Measurements from ENCODE around the gene S100A3.
A peak's percentile ranks its signal among the peaks of the same experiment; 100 is the strongest.
"Not testable (repeated sequence)": the region's sequence is repeated elsewhere in the genome, so short reads cannot be mapped to it uniquely, and the experiment has no call there.

The S100A3 gene

DNA sequence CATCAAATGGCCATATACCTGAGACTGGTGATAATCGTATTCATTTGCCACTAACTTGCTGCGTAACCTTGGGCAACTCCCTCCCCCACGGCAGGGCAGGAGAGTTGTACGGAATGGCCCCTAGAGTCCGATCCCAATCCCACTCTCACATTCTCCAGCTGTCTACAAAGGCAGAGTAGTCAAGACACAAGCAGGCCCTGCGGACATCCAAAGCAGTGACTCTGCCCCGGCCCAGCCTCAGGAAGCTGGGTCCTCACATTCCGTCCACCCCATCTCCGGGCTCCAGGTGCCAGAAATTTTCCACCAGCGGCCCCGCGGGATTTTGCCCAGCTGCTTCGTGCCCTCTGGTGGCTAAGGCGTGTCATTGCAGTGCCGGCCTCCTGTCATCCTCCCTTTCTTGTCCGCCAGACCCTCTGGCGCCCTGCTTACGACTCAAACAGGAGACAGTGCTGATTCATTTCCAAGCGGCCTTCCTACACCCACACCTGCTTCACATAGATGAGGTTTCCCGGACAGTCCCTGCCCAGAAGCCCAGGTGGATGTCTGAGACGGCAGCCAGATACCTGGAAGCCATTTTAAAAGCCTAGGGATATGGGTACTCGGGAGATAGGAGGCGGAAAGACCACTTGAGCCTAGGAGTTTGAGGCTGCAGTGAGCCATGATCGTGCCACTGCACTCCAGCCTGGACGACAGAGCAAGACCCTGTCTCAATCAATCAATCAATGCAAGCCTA lies 19.5 kb upstream of the S100A3 start:
- DNase-seq (ENCODE audit: low read depth) = peak; percentile 82
- H3K4me3 ChIP-seq (ENCODE audit: low read depth, low read length) = no peak overlapping the region
- TF ChIP-seq, protein P1, sequence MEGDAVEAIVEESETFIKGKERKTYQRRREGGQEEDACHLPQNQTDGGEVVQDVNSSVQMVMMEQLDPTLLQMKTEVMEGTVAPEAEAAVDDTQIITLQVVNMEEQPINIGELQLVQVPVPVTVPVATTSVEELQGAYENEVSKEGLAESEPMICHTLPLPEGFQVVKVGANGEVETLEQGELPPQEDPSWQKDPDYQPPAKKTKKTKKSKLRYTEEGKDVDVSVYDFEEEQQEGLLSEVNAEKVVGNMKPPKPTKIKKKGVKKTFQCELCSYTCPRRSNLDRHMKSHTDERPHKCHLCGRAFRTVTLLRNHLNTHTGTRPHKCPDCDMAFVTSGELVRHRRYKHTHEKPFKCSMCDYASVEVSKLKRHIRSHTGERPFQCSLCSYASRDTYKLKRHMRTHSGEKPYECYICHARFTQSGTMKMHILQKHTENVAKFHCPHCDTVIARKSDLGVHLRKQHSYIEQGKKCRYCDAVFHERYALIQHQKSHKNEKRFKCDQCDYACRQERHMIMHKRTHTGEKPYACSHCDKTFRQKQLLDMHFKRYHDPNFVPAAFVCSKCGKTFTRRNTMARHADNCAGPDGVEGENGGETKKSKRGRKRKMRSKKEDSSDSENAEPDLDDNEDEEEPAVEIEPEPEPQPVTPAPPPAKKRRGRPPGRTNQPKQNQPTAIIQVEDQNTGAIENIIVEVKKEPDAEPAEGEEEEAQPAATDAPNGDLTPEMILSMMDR (IDR thresholded peaks at IDR 0.05; ENCODE audit: insufficient read depth, low read depth, low read length, missing control alignments) = peak; percentile 97

- H3K4me3 ChIP-seq (ENCODE audit: low read depth, low read length) = no peak overlapping the region
- DNase-seq (ENCODE audit: low read depth) = no peak
- TF ChIP-seq, protein P1 (IDR thresholded peaks at IDR 0.05; ENCODE audit: insufficient read depth, low read depth, low read length, missing control alignments) = no peak
Observed at GRCh38 chr1:153567621-153568366, 18.7 kb upstream of the S100A3 start.

DNA sequence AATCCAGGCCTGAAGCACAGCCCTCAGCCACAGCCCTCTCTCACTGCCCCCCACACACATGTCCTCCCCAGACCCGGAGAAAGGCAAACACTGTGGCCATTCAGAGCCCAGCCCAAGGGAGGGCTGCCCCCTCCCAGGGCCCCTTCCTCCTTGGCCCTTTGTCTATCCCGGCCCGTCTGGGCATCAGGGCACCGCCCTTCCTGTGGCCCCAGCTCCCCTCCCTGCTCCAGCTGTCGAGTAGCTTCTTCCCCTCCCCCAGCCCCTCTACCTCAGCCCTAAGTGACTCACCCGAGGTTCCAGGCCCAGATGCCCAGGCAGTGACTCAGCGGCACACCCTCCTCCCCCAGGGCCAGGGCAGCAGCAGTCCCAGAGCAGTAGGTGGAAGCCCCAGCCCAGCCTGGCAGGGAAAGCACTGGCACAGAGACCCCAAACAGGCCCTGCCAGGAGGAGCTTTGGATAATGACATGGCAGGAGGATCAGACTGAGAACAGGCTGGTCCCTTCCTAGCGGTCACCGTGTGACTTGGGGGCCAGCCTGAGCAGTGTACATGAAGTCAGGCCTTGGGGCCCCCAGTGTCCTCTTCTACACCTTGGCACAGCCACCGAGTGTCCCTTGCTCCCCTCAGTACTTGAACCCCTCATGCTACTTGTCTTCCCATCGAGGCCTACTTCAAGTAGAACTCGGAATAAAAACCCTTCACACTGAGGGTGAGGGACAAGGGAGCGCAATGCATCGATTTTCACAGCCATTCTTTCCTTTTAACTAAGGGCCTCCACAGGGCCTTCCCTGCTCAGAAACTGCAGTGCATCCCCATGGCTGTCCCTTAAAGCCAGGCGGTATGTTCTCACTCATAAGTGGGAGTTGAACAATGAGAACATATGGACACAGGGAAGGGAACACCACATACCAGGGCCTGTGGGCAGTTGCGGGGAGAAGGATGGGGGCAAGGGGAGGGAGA lies 17.6 kb upstream of the S100A3 start:
- TF ChIP-seq, protein P1 (IDR thresholded peaks at IDR 0.05; ENCODE audit: insufficient read depth, low read depth, low read length, missing control alignments) = no peak
- peak; percentile 71 for DNase-seq (ENCODE audit: low read depth)
- no peak overlapping the region for H3K4me3 ChIP-seq (ENCODE audit: low read depth, low read length)

DNA sequence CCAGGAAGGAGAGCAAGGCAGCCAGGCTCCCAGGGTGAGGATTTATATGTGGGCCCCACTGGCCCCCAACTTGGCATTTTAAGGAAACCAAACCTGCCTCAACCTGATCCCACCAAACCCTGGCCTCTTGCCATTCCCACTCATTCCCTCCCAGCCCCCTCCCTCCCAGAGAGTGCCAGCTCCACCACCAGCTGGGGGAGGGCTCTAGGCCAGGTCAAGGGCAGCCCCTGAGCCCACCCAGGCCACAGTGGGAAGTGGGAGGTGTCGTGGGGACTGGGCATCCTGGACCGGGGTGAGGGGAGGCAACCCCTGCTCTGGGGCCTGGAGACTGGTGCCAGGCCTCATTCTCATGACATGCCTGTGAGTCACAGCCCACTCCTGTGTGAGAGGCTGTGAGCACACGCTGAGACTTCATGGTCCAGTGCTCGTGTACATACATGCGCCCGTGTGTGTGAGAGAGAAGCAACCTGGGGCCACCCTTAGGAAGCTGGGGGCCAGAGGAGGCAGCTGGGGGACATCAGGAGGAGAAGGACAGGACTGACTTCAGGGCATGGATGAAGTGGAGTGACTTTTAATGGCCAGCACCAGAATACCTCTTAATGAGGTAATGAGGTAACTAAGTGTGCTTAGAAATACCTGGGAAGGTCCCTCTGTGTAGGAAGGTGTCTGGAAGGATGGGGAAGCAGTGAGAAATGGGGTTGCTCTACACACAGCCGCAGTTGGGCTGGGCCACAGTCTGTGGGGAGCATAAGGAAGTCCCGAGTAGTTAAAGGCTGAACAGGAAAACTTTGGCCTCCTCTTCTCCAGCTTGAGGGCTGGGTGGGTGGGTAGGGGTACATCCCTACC lies 16.7 kb upstream of the S100A3 start, which contains the start of gene S100A2:
S100A2 (minus strand) TSS at position 316 of the 846 bp plus-strand sequence. CDS start 1,967 bp downstream, outside the sequence.
- no peak within 1 kb of the TSS for H3K4me3 ChIP-seq (ENCODE audit: low read depth, low read length)
- TF ChIP-seq, protein P1 (IDR thresholded peaks at IDR 0.05; ENCODE audit: insufficient read depth, low read depth, low read length, missing control alignments) = no peak
- DNase-seq (ENCODE audit: low read depth) = peak; percentile 54

DNA sequence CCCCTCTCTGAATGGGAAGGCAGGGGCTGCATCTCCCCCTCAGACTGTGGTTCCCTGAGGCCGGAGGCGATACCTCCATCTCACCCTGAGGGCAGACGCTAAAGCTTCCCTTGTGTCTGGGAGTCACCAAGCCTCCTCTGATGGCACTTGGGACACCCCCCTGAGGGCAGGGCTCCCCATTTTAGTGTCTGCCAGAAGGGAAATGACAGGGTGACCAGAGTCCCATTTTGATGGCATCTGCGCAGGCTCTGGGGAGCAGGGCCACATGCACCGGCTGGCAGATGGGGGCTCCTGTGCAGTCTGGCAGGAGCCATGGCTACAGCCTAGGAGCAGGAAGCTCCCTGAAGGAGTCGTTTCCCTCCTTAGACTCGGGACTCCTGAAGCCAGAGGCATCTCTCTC lies 14.9 kb upstream of the S100A3 start:
- DNase-seq (ENCODE audit: low read depth) = no peak
- H3K4me3 ChIP-seq (ENCODE audit: low read depth, low read length) = no peak overlapping the region
- TF ChIP-seq, protein P1 (IDR thresholded peaks at IDR 0.05; ENCODE audit: insufficient read depth, low read depth, low read length, missing control alignments) = no peak

- DNase-seq (ENCODE audit: low read depth) = no peak
- TF ChIP-seq, protein P1 (IDR thresholded peaks at IDR 0.05; ENCODE audit: insufficient read depth, low read depth, low read length, missing control alignments) = no peak
- H3K4me3 ChIP-seq (ENCODE audit: low read depth, low read length) = no peak overlapping the region
Observed at GRCh38 chr1:153563483-153563901, 14.4 kb upstream of the S100A3 start.

DNA sequence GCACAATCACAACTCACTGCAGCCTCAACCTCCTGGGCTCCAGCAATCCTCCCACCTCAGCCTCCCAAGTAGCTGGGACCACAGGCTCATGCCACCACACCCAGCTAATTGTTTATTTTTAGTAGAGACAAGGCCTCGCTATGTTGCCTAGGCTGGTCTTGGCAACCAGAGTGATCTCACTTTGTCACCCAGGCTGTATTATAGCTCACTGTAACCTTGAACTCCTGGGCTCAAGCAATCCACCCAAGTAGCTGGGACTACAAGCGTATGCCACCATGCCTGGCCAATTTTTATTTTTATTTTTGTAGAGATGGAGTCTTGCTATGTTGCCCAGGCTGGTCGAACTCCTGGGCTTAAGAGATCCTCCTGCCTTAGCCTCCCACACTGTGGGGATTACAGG lies 13.0 kb upstream of the S100A3 start:
- H3K4me3 ChIP-seq (ENCODE audit: low read depth, low read length); DNase-seq (ENCODE audit: low read depth): not testable (repeated sequence)
